ENCODE data around the gene EMP3. TPM values are rescaled to one million over a fixed set of nuclear protein-coding genes. Genes with fewer than 3 reads are reported as not detected.
A peak's percentile ranks its signal among the peaks of the same experiment; 100 is the strongest.

Gene EMP3
- total and polyA plus RNA-seq, 2 of the 13 experiments (the other 11 are each of a cell fraction or from before 2014, with no cell fraction given) = 2.2 to 7.8 TPM

DNA sequence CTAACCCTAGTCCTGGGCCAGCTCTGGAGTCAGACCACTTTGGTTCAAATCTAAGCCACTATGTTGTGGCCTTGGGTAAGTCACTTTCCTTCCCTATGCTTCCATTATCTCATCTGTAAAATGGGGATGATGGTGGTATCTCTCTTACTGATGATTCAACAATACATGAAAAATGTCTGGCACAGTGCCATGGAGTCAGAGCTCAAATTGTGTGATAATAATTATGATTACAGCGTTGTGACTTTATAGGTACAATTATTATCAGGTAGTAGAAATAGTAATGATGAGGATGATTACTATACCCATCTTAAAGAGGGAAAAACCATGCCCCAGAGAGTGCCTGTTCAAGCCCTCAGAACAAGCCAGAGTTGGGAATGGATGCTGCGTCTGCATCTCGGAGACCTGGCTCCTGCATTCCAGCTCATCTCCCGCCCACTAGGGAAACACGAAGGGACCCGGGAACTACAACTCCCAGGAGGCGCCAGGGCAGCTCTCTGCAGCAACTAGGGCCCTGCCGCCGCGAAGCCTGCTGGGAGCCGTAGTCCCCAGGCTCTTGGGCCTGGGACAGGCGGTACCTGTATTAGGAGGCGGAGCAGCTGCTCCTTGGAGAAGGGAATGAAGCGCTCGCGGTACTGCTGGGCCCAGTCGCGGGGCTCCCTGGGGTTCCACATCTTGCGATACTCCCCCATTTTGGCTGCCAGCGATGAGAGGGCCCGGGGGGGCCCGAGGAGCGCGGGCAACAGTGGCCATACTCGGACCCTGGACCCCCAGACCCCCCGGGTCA lies 37.6 kb downstream of the EMP3 start (continued):
- TF ChIP-seq TBX2 (CRISPR knock-in tag; IDR thresholded peaks at IDR 0.05; ENCODE audit: borderline replicate concordance) (no peak), CCAR2 (optimal IDR thresholded peaks at IDR 0.05; ENCODE audit: low read depth, low read length) (no peak), MTA1 (CRISPR knock-in tag; IDR thresholded peaks at IDR 0.05; ENCODE audit: borderline replicate concordance) (no peak), RNF219 (CRISPR knock-in tag; IDR thresholded peaks at IDR 0.05) (no peak), ZNF326 (CRISPR knock-in tag; IDR thresholded peaks at IDR 0.05; ENCODE audit: borderline replicate concordance) (no peak), EZH2 (conservative IDR thresholded peaks at IDR 0.05; ENCODE audit: low read depth, low read length) (no peak), TIGD3 (CRISPR knock-in tag; IDR thresholded peaks at IDR 0.05; ENCODE audit: borderline replicate concordance) (no peak), HMG20B (CRISPR knock-in tag; conservative IDR thresholded peaks at IDR 0.05) (no peak), ZNF639 (CRISPR knock-in tag; conservative IDR thresholded peaks at IDR 0.05) (no peak), ZNF792 (CRISPR knock-in tag; IDR thresholded peaks at IDR 0.05) (0 out of 2 replicates have a peak, but pooled peaks have one; percentile 8), DRAP1 (CRISPR knock-in tag; IDR thresholded peaks at IDR 0.05) (peak; percentile 41; the same call in 1 of the 2 replicates), NFAT5 (CRISPR knock-in tag; IDR thresholded peaks at IDR 0.05) (no peak), NKX3-1 (CRISPR knock-in tag; IDR thresholded peaks at IDR 0.05) (no peak), ATRX (CRISPR knock-in tag; IDR thresholded peaks at IDR 0.05; ENCODE audit: borderline replicate concordance) (no peak), SATB2 (CRISPR knock-in tag; IDR thresholded peaks at IDR 0.05) (no peak), ATF4 (CRISPR knock-in tag; IDR thresholded peaks at IDR 0.05) (no peak)
- TF ChIP-seq, protein P1, sequence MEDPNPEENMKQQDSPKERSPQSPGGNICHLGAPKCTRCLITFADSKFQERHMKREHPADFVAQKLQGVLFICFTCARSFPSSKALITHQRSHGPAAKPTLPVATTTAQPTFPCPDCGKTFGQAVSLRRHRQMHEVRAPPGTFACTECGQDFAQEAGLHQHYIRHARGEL (CRISPR knock-in tag; IDR thresholded peaks at IDR 0.05) = no peak
